ENCODE measurements around the gene NKD1.

DNA sequence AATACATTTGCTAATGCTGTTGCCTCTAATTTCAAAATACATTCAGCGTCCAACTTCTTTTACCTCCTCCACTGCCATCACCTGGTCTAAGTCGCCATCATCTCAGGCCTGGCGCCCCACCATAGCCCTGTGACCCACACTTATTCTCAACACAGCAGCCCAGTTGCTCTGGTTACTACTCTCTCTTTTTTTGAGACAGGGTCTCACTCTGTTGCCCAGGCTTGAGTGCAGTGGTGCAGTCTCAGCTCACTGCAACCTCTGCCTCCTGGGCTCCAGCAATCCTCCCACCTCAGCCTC is 7.5 kb upstream of the NKD1 start:
- no peak for TF ChIP-seq EZH2 (optimal IDR thresholded peaks at IDR 0.05; ENCODE audit: low read depth, low read length)
- TF ChIP-seq, protein P1, sequence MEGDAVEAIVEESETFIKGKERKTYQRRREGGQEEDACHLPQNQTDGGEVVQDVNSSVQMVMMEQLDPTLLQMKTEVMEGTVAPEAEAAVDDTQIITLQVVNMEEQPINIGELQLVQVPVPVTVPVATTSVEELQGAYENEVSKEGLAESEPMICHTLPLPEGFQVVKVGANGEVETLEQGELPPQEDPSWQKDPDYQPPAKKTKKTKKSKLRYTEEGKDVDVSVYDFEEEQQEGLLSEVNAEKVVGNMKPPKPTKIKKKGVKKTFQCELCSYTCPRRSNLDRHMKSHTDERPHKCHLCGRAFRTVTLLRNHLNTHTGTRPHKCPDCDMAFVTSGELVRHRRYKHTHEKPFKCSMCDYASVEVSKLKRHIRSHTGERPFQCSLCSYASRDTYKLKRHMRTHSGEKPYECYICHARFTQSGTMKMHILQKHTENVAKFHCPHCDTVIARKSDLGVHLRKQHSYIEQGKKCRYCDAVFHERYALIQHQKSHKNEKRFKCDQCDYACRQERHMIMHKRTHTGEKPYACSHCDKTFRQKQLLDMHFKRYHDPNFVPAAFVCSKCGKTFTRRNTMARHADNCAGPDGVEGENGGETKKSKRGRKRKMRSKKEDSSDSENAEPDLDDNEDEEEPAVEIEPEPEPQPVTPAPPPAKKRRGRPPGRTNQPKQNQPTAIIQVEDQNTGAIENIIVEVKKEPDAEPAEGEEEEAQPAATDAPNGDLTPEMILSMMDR (IDR thresholded peaks at IDR 0.05; ENCODE audit: low read length) = no peak
- no peak for TF ChIP-seq EZH2phosphoT487 (IDR thresholded peaks at IDR 0.05; ENCODE audit: low read length)

Measured in MM.1S (cell line).